Measurements from ENCODE around the gene NUBPL.
"Not testable (repeated sequence)": the region's sequence is repeated elsewhere in the genome, so short reads cannot be mapped to it uniquely, and the experiment has no call there.

The NUBPL gene

GRCh38 chr14:31578792-31579501, 17.7 kb downstream of the NUBPL start:
- no peak for DNase-seq

- no peak for DNase-seq
Measured at GRCh38 chr14:31580234-31580633, 19.0 kb downstream of the NUBPL start.

- no peak for DNase-seq
Measured at GRCh38 chr14:31582286-31582691, 21.1 kb downstream of the NUBPL start.

- DNase-seq: no peak
Measured at GRCh38 chr14:31582836-31583452, 21.7 kb downstream of the NUBPL start.

GRCh38 chr14:31590206-31590605, 29.0 kb downstream of the NUBPL start:
- no peak for DNase-seq

- DNase-seq: no peak
Measured at GRCh38 chr14:31592122-31592521, 30.9 kb downstream of the NUBPL start.

- DNase-seq: no peak
Measured at GRCh38 chr14:31592631-31593030, 31.4 kb downstream of the NUBPL start.

GRCh38 chr14:31596342-31597095, 35.3 kb downstream of the NUBPL start:
- no peak for DNase-seq

GRCh38 chr14:31605702-31606101, 44.5 kb downstream of the NUBPL start:
- DNase-seq: no peak

- DNase-seq: no peak
Measured at GRCh38 chr14:31611778-31612433, 50.7 kb downstream of the NUBPL start.

GRCh38 chr14:31613188-31613587, 52.0 kb downstream of the NUBPL start:
- no peak for DNase-seq

- DNase-seq: not testable (repeated sequence)
Measured at GRCh38 chr14:31618884-31619283, 57.7 kb downstream of the NUBPL start.

GRCh38 chr14:31619440-31619839, 58.2 kb downstream of the NUBPL start:
- DNase-seq: no peak

- not testable (repeated sequence) for DNase-seq
Measured at GRCh38 chr14:31620898-31621297, 59.7 kb downstream of the NUBPL start.

GRCh38 chr14:31622060-31622459, 60.9 kb downstream of the NUBPL start:
- no peak for DNase-seq

GRCh38 chr14:31652900-31653299, 91.7 kb downstream of the NUBPL start:
- not testable (repeated sequence) for DNase-seq

- no peak for DNase-seq
Measured at GRCh38 chr14:31657917-31658316, 96.7 kb downstream of the NUBPL start.

GRCh38 chr14:31659278-31659677, 98.1 kb downstream of the NUBPL start:
- DNase-seq: no peak

GRCh38 chr14:31660191-31660590, 99.0 kb downstream of the NUBPL start:
- DNase-seq: no peak

GRCh38 chr14:31660728-31661127, 99.5 kb downstream of the NUBPL start:
- DNase-seq: no peak

- DNase-seq: no peak
Measured at GRCh38 chr14:31668348-31668747, 107.1 kb downstream of the NUBPL start.

GRCh38 chr14:31672709-31673108, 111.5 kb downstream of the NUBPL start:
- DNase-seq: no peak

- DNase-seq: no peak
Measured at GRCh38 chr14:31677052-31677451, 115.8 kb downstream of the NUBPL start.
